HEK293 (cell line): Measurements from ENCODE around the gene FEZ2.

Source experiments
- CTCF ChIA-PET: fragments of 350-600 bp; formaldehyde crosslinking; extraction: SDS; loops from one replicate; lab custom pipeline; 2021; ENCODE audit warnings: antibody characterized with exemption; lab: Yijun Ruan, JAX
- POLR2A ChIA-PET: fragments of 300-600 bp; formaldehyde crosslinking; extraction: SDS; loops from one replicate; lab custom pipeline; 2020; ENCODE audit warnings: antibody characterized with exemption, inconsistent platforms; lab: Yijun Ruan, JAX
- H3K27ac ChIP-seq: fragments of 200-500 bp; sonication (Bioruptor generic); 2 replicates; pipeline ENCODE4 v1.5.1; 2014; ENCODE audit warnings: low read depth, low read length, control low read depth, inconsistent platforms; ENCODE audit errors: extremely low read depth
- H3K36me3 ChIP-seq, 2 experiments: fragments of 200-500 bp in 1 of 2; sonication (Bioruptor generic) in 1 of 2; 1 replicate in 1 of 2; 2 replicates in 1 of 2; pipeline ENCODE4 v1.5.1; 2014 to 2017; ENCODE audit warnings: inconsistent platforms in 2 of 2, low read length in 2 of 2; ENCODE audit not compliant: control insufficient read depth in 2 of 2, insufficient read depth in 1 of 2
- H3K4me1 ChIP-seq: fragments of 200-500 bp; sonication (Bioruptor generic); 2 replicates; pipeline ENCODE4 v1.5.1; 2014; ENCODE audit warnings: mild to moderate bottlenecking, low read length, inconsistent platforms; ENCODE audit not compliant: control insufficient read depth, insufficient read depth
- H3K4me3 ChIP-seq: 2 replicates; pipeline ENCODE4 v1.5.1; 2011; ENCODE audit warnings: low read depth, mild to moderate bottlenecking, control low read depth, low read length, moderate library complexity
- H3K9me3 ChIP-seq: fragments of 200-500 bp; sonication (Bioruptor generic); 2 replicates; pipeline ENCODE4 v1.5.1; 2014; ENCODE audit warnings: low read depth, low read length, inconsistent platforms; ENCODE audit not compliant: control insufficient read depth, insufficient read depth
- GLI2 ChIP-seq: fragments of 450-650 bp; formaldehyde crosslinking; IDR thresholded peaks from 2 replicates; pipeline ENCODE4; 2017; ENCODE audit warnings: missing biosample characterization, missing genetic modification characterization, low read depth, borderline replicate concordance
- GLI4 ChIP-seq: fragments of 450-650 bp; formaldehyde crosslinking; IDR thresholded peaks from 2 replicates; pipeline ENCODE4 v1.5.1; 2016; ENCODE audit warnings: missing biosample characterization, missing genetic modification characterization
- GLIS1 ChIP-seq: fragments of 450-650 bp; formaldehyde crosslinking; IDR thresholded peaks from 2 replicates; pipeline ENCODE4 v1.5.1; 2016; ENCODE audit warnings: missing biosample characterization, missing genetic modification characterization
- MEIS1 ChIP-seq: sonication (generic); formaldehyde crosslinking; IDR thresholded peaks from 2 replicates; pipeline ENCODE4 v1.8.1; 2022; ENCODE audit warnings: missing genetic modification reagents, mild to moderate bottlenecking, borderline replicate concordance
- OSR2 ChIP-seq: fragments of 450-650 bp; formaldehyde crosslinking; IDR thresholded peaks from 2 replicates; pipeline ENCODE4 v1.5.1; 2016; ENCODE audit warnings: missing biosample characterization, missing genetic modification characterization
- ZEB2 ChIP-seq: fragments of 450-650 bp; formaldehyde crosslinking; IDR thresholded peaks from 2 replicates; pipeline ENCODE4 v1.5.1; 2016; ENCODE audit warnings: missing biosample characterization, missing genetic modification characterization
- ZIC2 ChIP-seq: fragments of 450-650 bp; formaldehyde crosslinking; IDR thresholded peaks from 2 replicates; pipeline ENCODE4 v1.5.1; 2016; ENCODE audit warnings: missing biosample characterization, missing genetic modification characterization
- ZNF138 ChIP-seq: fragments of 450-650 bp; formaldehyde crosslinking; IDR thresholded peaks from 2 replicates; pipeline ENCODE4 v1.5.1; 2016; ENCODE audit warnings: missing biosample characterization, missing genetic modification characterization, borderline replicate concordance
- ZNF19 ChIP-seq: fragments of 450-650 bp; formaldehyde crosslinking; IDR thresholded peaks from 2 replicates; pipeline ENCODE4; 2016; ENCODE audit warnings: missing biosample characterization, missing genetic modification characterization, low read depth
- ZNF202 ChIP-seq: fragments of 450-650 bp; formaldehyde crosslinking; IDR thresholded peaks from 2 replicates; pipeline ENCODE4 v1.5.1; 2016; ENCODE audit warnings: missing biosample characterization, missing genetic modification characterization, borderline replicate concordance
- ZNF501 ChIP-seq: fragments of 450-650 bp; formaldehyde crosslinking; IDR thresholded peaks from 2 replicates; pipeline ENCODE4 v1.5.1; 2016; ENCODE audit warnings: missing biosample characterization, missing genetic modification characterization
- ZNF544 ChIP-seq: fragments of 450-650 bp; formaldehyde crosslinking; IDR thresholded peaks from 2 replicates; pipeline ENCODE4 v1.5.0; 2017; ENCODE audit warnings: missing biosample characterization, missing genetic modification characterization
- ZNF548 ChIP-seq: fragments of 450-650 bp; formaldehyde crosslinking; IDR thresholded peaks from 2 replicates; pipeline ENCODE4 v1.5.1; 2016; ENCODE audit warnings: missing biosample characterization, missing genetic modification characterization
- ZNF621 ChIP-seq: fragments of 450-650 bp; formaldehyde crosslinking; IDR thresholded peaks from 2 replicates; pipeline ENCODE4 v1.5.1; 2017; ENCODE audit warnings: missing biosample characterization, missing genetic modification characterization
- ZNF785 ChIP-seq: fragments of 450-650 bp; formaldehyde crosslinking; IDR thresholded peaks from 2 replicates; pipeline ENCODE4 v1.5.1; 2016; ENCODE audit warnings: missing biosample characterization, missing genetic modification characterization
- ZNF791 ChIP-seq: fragments of 450-650 bp; formaldehyde crosslinking; IDR thresholded peaks from 2 replicates; pipeline ENCODE4 v1.5.1; 2016; ENCODE audit warnings: missing biosample characterization, missing genetic modification characterization
- TF ChIP-seq, protein P1 (sequence below): fragments of 450-650 bp; formaldehyde crosslinking; IDR thresholded peaks from 2 replicates; pipeline ENCODE4 v1.5.1; 2016; ENCODE audit warnings: missing biosample characterization, missing genetic modification characterization, borderline replicate concordance
- TF ChIP-seq, protein P2 (sequence below): fragments of 450-650 bp; formaldehyde crosslinking; IDR thresholded peaks from 2 replicates; pipeline ENCODE4 v1.5.1; 2016; ENCODE audit warnings: missing biosample characterization, missing genetic modification characterization
- TF ChIP-seq, protein P3 (sequence below): fragments of 450-650 bp; formaldehyde crosslinking; IDR thresholded peaks from 2 replicates; pipeline ENCODE4 v1.5.1; 2017; ENCODE audit warnings: missing biosample characterization, mild to moderate bottlenecking, missing genetic modification characterization, moderate library complexity
- TF ChIP-seq, protein P4 (sequence below): fragments of 450-650 bp; formaldehyde crosslinking; IDR thresholded peaks from 2 replicates; pipeline ENCODE4 v1.5.1; 2016; ENCODE audit warnings: missing biosample characterization, missing genetic modification characterization
- TF ChIP-seq, protein P5 (sequence below): fragments of 450-650 bp; formaldehyde crosslinking; IDR thresholded peaks from 2 replicates; pipeline ENCODE4 v1.5.1; 2017; ENCODE audit warnings: missing biosample characterization, missing genetic modification characterization
- TF ChIP-seq, protein P6 (sequence below): fragments of 450-650 bp; formaldehyde crosslinking; IDR thresholded peaks from 2 replicates; pipeline ENCODE4 v1.5.1; 2017; ENCODE audit warnings: missing biosample characterization, missing genetic modification characterization

Gene FEZ2

DNA sequence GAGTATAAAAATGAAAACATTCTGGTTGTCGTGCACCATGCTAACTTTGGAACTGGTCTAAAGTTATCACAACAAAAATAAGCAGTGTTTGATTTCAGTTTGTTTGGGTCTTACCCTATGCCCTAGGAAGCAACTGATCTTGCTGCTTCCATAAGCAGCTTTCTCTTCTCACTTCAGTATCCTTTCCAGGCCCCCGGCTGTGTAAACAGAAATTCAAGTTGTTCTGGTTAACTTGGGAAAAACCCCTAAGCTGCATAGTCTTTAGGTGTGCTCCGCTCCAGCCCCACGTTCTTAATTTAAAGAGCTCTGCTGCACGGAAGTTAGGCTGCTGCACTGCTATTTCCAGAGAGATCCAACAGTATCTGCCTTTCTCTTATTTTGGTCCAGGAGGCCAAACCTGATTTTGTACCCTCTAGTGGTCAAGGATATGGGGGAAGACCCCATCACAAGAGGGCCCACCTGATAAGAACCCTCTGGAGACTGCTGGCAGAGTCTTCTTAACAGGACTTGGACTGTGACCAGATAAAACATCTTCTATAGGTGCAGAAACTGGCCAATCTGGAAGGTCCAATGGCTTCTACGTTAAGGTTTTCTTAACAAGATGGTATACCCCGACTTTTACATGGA, 69.1 kb downstream of the FEZ2 start (continued):
- TF ChIP-seq, protein P1, sequence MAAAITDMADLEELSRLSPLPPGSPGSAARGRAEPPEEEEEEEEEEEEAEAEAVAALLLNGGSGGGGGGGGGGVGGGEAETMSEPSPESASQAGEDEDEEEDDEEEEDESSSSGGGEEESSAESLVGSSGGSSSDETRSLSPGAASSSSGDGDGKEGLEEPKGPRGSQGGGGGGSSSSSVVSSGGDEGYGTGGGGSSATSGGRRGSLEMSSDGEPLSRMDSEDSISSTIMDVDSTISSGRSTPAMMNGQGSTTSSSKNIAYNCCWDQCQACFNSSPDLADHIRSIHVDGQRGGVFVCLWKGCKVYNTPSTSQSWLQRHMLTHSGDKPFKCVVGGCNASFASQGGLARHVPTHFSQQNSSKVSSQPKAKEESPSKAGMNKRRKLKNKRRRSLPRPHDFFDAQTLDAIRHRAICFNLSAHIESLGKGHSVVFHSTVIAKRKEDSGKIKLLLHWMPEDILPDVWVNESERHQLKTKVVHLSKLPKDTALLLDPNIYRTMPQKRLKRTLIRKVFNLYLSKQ, result no peak
- TF ChIP-seq, protein P2, sequence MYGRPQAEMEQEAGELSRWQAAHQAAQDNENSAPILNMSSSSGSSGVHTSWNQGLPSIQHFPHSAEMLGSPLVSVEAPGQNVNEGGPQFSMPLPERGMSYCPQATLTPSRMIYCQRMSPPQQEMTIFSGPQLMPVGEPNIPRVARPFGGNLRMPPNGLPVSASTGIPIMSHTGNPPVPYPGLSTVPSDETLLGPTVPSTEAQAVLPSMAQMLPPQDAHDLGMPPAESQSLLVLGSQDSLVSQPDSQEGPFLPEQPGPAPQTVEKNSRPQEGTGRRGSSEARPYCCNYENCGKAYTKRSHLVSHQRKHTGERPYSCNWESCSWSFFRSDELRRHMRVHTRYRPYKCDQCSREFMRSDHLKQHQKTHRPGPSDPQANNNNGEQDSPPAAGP, result no peak

DNA sequence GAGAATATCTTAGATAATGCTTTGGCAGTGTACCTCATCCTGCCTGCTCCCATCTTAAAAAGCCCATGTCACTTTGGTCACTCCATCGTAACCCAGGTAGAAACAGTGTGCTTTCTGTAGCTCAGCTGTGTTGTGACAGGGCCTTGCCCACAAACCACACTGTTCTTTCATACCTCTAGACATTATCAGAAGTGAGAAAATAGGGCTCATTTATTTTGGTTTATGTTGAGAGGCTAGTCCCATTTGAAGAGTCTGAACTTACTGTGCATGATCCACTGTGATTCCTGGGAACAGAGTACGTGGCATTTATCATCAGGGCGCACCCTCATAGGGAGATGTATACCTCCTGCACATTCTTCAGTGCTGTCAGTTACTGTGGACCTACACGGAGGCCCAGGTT, 69.7 kb downstream of the FEZ2 start:
- POLR2A ChIA-PET, result no interaction called here
- H3K36me3 ChIP-seq, result peaks cover 0 to 20% of the 10 kb centered on the region in 2 experiments; a peak in 1 of 3 replicates

More for the DNA sequence above, 69.7 kb downstream of the FEZ2 start:
- no peak overlapping the region for H3K27ac ChIP-seq
- no peak overlapping the region for H3K4me3 ChIP-seq
- TF ChIP-seq GLI2 (tag by site-specific recombination), result no peak
- TF ChIP-seq ZEB2 (tag by site-specific recombination), result no peak
- no peak for TF ChIP-seq ZNF19 (tag by site-specific recombination)
- TF ChIP-seq ZIC2 (tag by site-specific recombination), result no peak
- no peak for TF ChIP-seq GLIS1 (tag by site-specific recombination)
- TF ChIP-seq, protein P3, sequence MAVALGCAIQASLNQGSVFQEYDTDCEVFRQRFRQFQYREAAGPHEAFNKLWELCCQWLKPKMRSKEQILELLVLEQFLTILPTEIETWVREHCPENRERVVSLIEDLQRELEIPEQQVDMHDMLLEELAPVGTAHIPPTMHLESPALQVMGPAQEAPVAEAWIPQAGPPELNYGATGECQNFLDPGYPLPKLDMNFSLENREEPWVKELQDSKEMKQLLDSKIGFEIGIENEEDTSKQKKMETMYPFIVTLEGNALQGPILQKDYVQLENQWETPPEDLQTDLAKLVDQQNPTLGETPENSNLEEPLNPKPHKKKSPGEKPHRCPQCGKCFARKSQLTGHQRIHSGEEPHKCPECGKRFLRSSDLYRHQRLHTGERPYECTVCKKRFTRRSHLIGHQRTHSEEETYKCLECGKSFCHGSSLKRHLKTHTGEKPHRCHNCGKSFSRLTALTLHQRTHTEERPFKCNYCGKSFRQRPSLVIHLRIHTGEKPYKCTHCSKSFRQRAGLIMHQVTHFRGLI (tag by site-specific recombination), result no peak
- TF ChIP-seq ZNF621, result no peak
- TF ChIP-seq OSR2 (tag by site-specific recombination), result no peak
- TF ChIP-seq, protein P4, sequence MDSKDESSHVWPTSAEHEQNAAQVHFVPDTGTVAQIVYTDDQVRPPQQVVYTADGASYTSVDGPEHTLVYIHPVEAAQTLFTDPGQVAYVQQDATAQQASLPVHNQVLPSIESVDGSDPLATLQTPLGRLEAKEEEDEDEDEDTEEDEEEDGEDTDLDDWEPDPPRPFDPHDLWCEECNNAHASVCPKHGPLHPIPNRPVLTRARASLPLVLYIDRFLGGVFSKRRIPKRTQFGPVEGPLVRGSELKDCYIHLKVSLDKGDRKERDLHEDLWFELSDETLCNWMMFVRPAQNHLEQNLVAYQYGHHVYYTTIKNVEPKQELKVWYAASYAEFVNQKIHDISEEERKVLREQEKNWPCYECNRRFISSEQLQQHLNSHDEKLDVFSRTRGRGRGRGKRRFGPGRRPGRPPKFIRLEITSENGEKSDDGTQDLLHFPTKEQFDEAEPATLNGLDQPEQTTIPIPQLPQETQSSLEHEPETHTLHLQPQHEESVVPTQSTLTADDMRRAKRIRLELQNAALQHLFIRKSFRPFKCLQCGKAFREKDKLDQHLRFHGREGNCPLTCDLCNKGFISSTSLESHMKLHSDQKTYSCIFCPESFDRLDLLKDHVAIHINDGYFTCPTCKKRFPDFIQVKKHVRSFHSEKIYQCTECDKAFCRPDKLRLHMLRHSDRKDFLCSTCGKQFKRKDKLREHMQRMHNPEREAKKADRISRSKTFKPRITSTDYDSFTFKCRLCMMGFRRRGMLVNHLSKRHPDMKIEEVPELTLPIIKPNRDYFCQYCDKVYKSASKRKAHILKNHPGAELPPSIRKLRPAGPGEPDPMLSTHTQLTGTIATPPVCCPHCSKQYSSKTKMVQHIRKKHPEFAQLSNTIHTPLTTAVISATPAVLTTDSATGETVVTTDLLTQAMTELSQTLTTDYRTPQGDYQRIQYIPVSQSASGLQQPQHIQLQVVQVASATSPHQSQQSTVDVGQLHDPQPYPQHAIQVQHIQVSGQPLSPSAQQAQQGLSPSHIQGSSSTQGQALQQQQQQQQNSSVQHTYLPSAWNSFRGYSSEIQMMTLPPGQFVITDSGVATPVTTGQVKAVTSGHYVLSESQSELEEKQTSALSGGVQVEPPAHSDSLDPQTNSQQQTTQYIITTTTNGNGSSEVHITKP, result no peak
- TF ChIP-seq, protein P5, sequence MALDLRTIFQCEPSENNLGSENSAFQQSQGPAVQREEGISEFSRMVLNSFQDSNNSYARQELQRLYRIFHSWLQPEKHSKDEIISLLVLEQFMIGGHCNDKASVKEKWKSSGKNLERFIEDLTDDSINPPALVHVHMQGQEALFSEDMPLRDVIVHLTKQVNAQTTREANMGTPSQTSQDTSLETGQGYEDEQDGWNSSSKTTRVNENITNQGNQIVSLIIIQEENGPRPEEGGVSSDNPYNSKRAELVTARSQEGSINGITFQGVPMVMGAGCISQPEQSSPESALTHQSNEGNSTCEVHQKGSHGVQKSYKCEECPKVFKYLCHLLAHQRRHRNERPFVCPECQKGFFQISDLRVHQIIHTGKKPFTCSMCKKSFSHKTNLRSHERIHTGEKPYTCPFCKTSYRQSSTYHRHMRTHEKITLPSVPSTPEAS, result no peak
- no peak for TF ChIP-seq ZNF202 (tag by site-specific recombination)
- TF ChIP-seq ZNF791 (tag by site-specific recombination), result no peak
- TF ChIP-seq, protein P6, sequence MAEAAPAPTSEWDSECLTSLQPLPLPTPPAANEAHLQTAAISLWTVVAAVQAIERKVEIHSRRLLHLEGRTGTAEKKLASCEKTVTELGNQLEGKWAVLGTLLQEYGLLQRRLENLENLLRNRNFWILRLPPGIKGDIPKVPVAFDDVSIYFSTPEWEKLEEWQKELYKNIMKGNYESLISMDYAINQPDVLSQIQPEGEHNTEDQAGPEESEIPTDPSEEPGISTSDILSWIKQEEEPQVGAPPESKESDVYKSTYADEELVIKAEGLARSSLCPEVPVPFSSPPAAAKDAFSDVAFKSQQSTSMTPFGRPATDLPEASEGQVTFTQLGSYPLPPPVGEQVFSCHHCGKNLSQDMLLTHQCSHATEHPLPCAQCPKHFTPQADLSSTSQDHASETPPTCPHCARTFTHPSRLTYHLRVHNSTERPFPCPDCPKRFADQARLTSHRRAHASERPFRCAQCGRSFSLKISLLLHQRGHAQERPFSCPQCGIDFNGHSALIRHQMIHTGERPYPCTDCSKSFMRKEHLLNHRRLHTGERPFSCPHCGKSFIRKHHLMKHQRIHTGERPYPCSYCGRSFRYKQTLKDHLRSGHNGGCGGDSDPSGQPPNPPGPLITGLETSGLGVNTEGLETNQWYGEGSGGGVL (tag by site-specific recombination), result no peak
- no peak for TF ChIP-seq MEIS1 (CRISPR knock-in tag)
- no peak for TF ChIP-seq ZNF548 (tag by site-specific recombination)
- no peak for TF ChIP-seq ZNF544 (tag by site-specific recombination)
- TF ChIP-seq ZNF138 (tag by site-specific recombination), result no peak
- TF ChIP-seq GLI4 (tag by site-specific recombination), result no peak
- no peak for TF ChIP-seq ZNF501 (tag by site-specific recombination)
- TF ChIP-seq ZNF785, result no peak
- CTCF ChIA-PET, result interaction anchor here (0.8 to 1.7 kb wide), 3 partner anchors 17 to 207 kb away, joined by 3 to 4 read pairs (median 3); no protein-coding TSS in a partner anchor
- H3K9me3 ChIP-seq, result no peaks in the 10 kb centered on the region
- H3K4me1 ChIP-seq, result no peaks in the 10 kb centered on the region
